ENCODE data around the gene NDUFS4. TPM values are rescaled to one million over a fixed set of nuclear protein-coding genes. Genes with fewer than 3 reads are reported as not detected.

NDUFS4 gene
- total RNA-seq, 1 experiment from 2014 or later = 92.9 TPM

DNA sequence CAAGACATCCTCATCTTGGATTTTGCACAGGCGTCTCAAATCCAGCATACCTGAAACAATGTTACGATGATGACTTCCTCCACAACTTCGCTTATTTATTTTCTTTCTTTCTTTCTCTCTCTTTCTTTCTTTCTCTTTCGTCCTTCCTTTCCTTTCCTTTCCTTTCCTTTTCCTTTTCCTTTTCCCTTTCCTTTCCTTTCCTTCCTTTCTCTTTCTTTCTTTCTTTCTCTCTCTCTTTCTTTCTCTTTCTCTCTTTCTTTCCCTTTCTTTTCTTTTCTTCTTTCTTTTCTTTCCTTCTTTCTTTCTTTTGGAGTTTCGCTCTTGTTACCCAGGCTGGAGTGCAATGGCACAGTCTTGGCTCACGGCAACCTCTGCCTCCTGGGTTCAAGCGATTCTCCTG, 20.1 kb downstream of the NDUFS4 start:
- Histone ChIP-seq H2BK5ac (ENCODE audit: insufficient read length, low read length) (no peak overlapping the region), H3K23me2 (ENCODE audit: insufficient read length, low read depth, low read length, poor library complexity, severe bottlenecking) (no peaks in the 10 kb centered on the region), H2AFZ (ENCODE audit: low read length) (no peak overlapping the region), H3K27me3 (ENCODE audit: insufficient read depth, low read length) (no peaks in the 10 kb centered on the region), H4K8ac (replicated peaks; ENCODE audit: insufficient read length, low read depth, low read length) (no peak overlapping the region), H3K4me1 (ENCODE audit: insufficient read depth, low read length) (0 out of 2 replicates have a peak, but pooled peaks cover 2% of the 10 kb centered on the region), H3T11ph (ENCODE audit: low read length) (no peak overlapping the region), H3K4me2 (ENCODE audit: insufficient read depth, insufficient read length, low read length) (no peak overlapping the region), H3K79me2 (ENCODE audit: insufficient read depth, low read length) (peaks cover 5% of the 10 kb centered on the region; the same call in 1 of the 2 replicates), H2BK12ac (ENCODE audit: insufficient read length, low read depth, low read length) (no peak overlapping the region), H3K14ac (ENCODE audit: insufficient read depth, low read length) (no peak overlapping the region), H3K23ac (ENCODE audit: insufficient read length, low read depth, low read length) (no peak overlapping the region), H2BK120ac (ENCODE audit: low read depth, low read length, poor library complexity, severe bottlenecking) (no peak overlapping the region), H2BK20ac (ENCODE audit: low read depth, low read length, poor library complexity, severe bottlenecking) (no peak overlapping the region), H3K4ac (ENCODE audit: low read depth, low read length) (no peak overlapping the region), H3K56ac (ENCODE audit: insufficient read length, low read depth, low read length) (no peak overlapping the region), H3K27ac (ENCODE audit: insufficient read length, low read depth, low read length) (no peak overlapping the region), H3K9me3 (ENCODE audit: control insufficient read depth, low read depth, low read length) (no peaks in the 10 kb centered on the region), H2AK5ac (ENCODE audit: insufficient read length, low read length) (no peak overlapping the region), H4K91ac (ENCODE audit: insufficient read length, low read depth, low read length) (no peak overlapping the region), H3K18ac (ENCODE audit: insufficient read length, low read depth, low read length) (no peak overlapping the region), H3K9ac (ENCODE audit: extremely low read depth, insufficient read length, low read length) (no peak overlapping the region), H3K79me1 (ENCODE audit: insufficient read depth, low read depth, low read length, poor library complexity, severe bottlenecking) (peaks cover 7% of the 10 kb centered on the region), H2BK15ac (ENCODE audit: low read depth, low read length) (no peak overlapping the region), H4K20me1 (ENCODE audit: control insufficient read depth, insufficient read depth, insufficient read length) (no peaks in the 10 kb centered on the region), H4K5ac (ENCODE audit: insufficient read length, low read depth, low read length) (no peak overlapping the region)
- TF ChIP-seq, protein P1, sequence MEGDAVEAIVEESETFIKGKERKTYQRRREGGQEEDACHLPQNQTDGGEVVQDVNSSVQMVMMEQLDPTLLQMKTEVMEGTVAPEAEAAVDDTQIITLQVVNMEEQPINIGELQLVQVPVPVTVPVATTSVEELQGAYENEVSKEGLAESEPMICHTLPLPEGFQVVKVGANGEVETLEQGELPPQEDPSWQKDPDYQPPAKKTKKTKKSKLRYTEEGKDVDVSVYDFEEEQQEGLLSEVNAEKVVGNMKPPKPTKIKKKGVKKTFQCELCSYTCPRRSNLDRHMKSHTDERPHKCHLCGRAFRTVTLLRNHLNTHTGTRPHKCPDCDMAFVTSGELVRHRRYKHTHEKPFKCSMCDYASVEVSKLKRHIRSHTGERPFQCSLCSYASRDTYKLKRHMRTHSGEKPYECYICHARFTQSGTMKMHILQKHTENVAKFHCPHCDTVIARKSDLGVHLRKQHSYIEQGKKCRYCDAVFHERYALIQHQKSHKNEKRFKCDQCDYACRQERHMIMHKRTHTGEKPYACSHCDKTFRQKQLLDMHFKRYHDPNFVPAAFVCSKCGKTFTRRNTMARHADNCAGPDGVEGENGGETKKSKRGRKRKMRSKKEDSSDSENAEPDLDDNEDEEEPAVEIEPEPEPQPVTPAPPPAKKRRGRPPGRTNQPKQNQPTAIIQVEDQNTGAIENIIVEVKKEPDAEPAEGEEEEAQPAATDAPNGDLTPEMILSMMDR (conservative IDR thresholded peaks at IDR 0.05) = no peak
- Mint-ChIP-seq H3K9me3 (no peaks in the 10 kb centered on the region), H3K27me3 (ENCODE audit: low read depth) (no peaks in the 10 kb centered on the region), H3K4me3 (no peak overlapping the region), H3K36me3 (ENCODE audit: insufficient read depth in 1 of 3, low read depth in 3 of 3) (no peaks in the 10 kb centered on the region; a peak in 1 of 7 replicates), H3K27ac (no peak overlapping the region; a peak in 1 of 7 replicates), H3K4me1 (peaks cover 5 to 8% of the 10 kb centered on the region in 2 experiments; a peak in 3 of 4 replicates)
- WGBS (ENCODE audit: extremely low coverage, insufficient read length, low lambda C conversion rate) = 100% methylated on average over 2 of the region's 7 CpGs
- DNase-seq = no peak
